ENCODE data around the gene FNDC11.

DNA sequence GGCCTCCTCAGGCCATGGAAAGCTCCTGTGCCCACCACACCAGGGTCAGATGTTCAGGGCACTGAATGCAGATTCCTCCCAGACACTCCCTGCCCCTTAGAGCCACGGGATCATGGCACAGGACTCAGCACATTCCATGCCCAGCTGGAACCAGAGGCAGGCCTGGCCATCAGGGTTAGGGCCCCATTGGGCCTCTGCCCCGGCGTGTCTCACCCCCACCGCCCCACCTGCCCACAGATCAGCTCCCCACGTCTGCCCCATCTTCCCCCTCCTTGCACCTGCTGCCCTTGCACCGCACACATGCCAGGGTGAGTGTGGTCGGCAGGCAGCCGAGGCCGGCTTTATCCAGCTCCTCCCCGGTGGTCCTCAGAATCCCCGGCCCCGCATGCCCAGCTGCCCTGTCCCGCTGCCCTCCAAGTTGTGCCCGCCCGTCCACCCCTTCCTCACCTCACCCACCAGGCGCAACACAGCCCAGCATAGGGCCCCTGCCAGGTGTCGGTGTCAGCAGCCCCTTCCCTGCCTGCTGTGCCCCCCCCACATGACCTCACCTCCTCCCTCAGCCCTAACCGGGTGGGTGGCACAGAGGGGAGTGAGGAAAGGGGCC, 4.2 kb upstream of the FNDC11 start:
- TF ChIP-seq, protein P1, sequence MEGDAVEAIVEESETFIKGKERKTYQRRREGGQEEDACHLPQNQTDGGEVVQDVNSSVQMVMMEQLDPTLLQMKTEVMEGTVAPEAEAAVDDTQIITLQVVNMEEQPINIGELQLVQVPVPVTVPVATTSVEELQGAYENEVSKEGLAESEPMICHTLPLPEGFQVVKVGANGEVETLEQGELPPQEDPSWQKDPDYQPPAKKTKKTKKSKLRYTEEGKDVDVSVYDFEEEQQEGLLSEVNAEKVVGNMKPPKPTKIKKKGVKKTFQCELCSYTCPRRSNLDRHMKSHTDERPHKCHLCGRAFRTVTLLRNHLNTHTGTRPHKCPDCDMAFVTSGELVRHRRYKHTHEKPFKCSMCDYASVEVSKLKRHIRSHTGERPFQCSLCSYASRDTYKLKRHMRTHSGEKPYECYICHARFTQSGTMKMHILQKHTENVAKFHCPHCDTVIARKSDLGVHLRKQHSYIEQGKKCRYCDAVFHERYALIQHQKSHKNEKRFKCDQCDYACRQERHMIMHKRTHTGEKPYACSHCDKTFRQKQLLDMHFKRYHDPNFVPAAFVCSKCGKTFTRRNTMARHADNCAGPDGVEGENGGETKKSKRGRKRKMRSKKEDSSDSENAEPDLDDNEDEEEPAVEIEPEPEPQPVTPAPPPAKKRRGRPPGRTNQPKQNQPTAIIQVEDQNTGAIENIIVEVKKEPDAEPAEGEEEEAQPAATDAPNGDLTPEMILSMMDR (IDR thresholded peaks at IDR 0.05) = no peak
- TF ChIP-seq POLR2A (IDR thresholded peaks at IDR 0.05) = no peak
